Measurements from ENCODE around the gene NPHP4.

The NPHP4 gene

GRCh38 chr1:5844442-5844841 is 147.8 kb downstream of the NPHP4 start:
- DNase-seq, result no peak

- no peak for DNase-seq
Observed at GRCh38 chr1:5843521-5844096, 148.6 kb downstream of the NPHP4 start.

DNA sequence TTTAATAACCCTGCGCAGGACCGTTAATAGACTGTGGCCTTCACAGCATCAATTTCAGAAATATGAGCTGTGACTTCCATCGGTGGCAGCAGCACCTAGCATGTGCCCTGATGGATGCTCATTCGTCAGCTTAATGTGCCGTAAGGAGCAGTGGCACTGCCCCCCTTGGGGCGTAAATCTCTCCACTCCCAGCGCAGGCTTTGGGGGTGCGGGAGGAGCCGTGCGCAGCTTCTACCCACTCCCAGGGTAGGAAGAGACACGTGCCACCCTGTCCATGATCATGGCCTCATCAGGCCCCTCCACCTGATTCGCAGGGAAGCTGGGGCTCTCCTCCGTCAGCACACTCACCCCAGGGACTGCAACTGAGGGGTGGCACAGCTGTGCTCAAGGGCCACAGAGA is 149.5 kb downstream of the NPHP4 start:
- DNase-seq, result no peak

- no peak for DNase-seq
Observed at GRCh38 chr1:5840551-5841001, 151.6 kb downstream of the NPHP4 start.

- DNase-seq, result no peak
Observed at GRCh38 chr1:5839881-5840550, 152.2 kb downstream of the NPHP4 start.

DNA sequence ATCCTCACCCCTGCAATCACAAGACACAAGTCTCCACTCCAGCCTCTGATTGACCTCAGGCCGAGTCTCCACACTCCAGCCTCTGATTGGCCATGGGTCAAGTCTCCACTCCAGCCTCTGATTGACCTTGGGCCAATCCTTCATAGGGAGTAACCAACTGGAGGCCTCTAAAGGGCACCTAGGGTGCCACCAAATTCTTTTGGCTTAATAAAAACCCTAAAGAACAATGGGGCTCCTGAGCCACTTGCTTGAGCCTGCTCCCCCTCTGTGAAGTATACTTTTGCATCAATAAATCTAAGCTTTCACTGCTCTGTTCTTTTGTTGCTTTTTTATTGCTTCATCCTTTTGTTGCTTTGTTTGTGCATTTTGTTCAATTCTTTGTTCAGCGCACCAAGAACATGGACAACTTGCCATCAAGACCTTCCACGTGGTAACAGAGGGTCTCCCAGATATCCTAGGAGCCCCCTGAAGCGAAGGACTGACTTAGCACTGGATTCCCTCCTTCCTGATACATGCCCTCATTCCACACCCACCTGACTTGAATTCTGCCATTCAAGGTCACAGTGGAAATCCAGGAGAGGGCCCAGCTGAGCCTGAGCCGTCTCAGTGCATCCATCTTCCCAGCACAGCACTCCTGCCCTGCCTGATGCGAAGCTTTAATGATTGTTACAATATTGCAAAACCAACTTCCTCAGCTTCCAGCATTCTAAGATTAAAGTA is 152.9 kb downstream of the NPHP4 start:
- no peak for DNase-seq

DNA sequence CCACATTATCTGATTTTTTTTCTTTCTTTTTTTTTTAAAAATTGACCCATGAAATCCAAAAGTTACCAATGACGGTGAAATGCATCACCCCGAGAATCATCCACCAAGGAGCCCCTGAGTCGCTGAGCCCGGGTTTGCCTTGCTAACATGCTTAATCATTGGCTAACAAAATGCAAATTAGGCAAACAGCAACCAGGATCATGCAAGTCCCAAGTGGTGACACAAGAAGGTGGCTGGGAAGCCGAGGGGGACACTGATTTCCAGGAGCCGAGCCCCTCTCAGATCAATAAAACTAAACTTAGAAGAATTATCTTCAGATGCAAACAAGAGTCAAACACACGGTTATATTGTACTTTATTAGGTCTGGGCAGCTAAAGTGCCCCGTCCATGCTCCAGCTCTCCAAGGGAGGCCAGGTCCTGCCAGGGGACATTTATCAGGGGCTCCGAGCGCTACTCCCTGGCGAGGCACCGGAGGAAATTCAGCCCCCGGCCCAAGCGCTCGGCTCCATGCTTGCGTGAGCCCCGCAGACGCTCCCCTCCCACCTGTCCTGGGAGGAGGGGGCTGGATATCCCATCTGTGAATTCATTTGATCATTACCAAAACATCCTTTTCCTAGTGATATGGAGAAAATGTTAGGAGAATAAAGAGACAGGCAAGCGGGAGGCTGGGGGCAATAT is 154.1 kb downstream of the NPHP4 start:
- no peak for DNase-seq

- DNase-seq, result no peak
Observed at GRCh38 chr1:5836776-5837440, 155.3 kb downstream of the NPHP4 start.

- DNase-seq, result no peak
Observed at GRCh38 chr1:5835179-5835562, 157.1 kb downstream of the NPHP4 start.

DNA sequence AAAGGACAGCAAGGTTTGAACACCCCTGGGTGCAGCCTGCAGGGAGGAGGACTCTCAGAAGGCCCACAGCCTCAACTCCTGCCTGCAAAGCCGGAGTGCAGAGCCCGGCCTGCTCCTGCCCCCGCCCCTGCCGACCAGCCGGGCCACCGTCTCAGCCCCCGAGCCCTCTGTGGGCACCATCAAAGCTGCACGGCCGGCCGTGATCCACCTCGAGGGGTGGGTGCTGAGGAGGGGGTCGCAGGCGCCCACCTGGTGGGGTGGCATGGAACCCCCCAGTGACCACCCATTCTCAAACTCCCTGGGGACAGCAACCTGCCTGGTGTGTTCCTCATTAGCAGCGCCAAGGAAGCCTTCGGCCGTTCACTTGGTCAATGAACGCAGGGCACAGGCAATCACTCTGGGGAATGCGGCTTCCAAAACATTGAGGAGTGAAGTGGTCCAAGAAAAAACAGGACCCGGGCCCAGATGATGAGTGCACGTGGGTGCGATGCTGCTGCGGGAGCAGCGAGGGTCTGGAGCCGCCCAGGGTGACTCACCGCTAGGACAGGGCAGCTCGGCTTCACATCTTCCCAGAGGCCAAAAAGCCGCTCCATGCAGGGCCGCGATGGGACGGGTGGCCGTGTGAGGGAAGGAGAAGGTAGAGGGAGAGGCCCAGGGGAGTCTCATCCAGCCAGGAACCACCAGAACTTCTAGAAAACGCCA is 157.6 kb downstream of the NPHP4 start:
- DNase-seq, result no peak

DNA sequence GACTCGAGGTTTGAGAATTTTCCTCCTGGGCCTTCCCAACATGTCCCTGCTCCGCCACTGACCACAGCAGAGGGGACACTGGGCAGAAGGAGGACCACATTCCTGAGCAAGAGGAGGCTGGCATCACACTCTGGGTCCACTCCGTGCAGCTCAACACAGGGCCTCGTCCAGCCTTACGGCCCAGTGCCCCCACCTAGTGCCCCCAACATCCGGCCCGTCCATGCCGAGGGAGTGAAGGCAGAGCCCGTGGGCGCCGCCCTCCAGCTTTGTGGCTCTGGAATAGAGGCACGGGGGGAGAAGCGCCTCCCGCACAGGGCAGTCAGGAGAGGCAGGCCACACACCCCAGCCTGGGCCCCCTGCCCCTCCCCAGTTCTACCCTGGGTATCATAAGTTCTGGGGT is 158.3 kb downstream of the NPHP4 start:
- no peak for DNase-seq

- DNase-seq, result no peak
Observed at GRCh38 chr1:5832916-5833895, 159.0 kb downstream of the NPHP4 start.

DNA sequence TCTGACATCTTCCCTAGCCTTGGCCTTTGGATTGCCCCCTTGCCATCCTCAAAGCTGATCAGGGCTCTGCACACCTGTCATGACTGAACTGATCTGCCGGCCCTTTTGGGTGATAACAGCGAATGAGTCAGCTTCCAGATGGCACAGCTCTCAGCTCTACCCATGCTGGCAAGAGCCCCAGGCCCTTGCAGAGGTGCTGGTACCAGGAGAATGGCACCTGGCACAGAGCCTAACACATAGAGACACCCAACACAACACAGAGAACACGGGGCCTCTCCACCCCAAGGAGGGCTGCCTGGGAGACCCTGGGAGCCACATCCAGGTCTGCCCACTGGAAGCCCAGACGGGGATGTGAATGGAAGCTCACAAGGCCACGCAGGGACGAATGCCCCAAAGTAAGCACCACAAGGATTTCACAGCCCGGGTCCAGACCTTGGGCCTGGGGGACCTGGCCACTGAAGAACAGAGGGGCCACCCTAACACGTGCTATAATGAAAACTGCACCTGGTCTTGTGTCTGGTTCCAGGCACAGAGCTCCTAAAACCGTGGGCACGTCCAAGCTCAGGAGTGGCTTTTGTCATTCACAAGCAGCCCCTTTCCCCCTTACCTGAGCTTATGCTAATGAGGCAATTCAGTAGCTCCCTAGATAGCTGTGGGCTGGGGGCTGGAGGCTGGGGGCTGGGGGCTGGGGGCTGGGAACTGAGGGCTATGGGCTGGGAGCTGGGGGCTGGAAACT is 160.5 kb downstream of the NPHP4 start:
- DNase-seq, result no peak

- DNase-seq, result no peak
Observed at GRCh38 chr1:5830771-5831599, 161.2 kb downstream of the NPHP4 start.

GRCh38 chr1:5829414-5829813 is 162.8 kb downstream of the NPHP4 start:
- no peak for DNase-seq

DNA sequence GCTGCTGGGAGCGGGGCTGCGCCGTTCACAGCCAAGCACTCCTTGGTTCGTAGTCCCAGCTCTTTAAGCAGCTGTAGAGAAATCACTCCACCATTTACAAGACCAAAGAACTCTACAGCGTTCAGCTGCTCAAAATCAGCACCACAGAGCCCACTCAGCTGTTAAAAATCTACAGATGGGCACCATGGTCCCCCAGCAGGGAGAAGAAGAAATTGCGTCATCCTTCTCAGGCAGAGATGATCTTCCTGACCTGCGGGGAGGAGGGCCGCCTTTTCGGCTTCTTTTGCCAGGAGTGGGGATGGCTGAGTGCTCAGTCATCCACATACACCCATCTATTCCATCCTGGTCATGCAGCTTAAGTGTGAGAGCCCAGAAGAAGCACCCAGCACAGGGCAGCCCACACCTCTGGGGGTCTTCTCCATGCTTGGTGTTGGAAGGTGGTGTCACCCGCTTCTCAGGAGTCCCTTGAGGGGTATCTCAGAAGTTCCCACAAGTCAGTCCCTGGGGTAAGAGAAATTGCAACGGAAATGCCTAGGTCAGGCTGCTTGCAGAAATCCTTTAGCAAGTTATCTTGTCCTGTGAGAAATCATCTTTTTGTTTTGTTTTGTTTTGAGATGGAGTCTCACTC is 163.8 kb downstream of the NPHP4 start:
- no peak for DNase-seq

DNA sequence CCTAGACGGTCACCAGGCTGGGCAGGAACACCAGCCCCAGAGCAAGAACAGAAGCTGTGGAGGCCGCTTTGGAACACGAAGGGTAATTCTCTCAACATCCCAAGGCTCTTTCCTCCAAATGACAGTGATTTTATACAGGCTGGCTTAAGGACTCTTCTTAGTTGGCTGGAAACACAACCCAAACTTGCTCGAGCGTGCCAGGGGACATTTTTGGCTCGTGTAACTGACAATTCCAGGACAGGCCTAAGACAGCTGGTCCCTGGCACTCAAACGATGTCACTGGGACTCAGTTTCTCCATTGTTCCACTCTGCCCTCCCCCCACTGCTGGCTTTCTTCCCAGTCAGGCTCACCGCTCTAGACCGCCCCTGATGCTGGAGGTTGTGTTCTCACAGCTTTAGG is 164.7 kb downstream of the NPHP4 start:
- no peak for DNase-seq

DNA sequence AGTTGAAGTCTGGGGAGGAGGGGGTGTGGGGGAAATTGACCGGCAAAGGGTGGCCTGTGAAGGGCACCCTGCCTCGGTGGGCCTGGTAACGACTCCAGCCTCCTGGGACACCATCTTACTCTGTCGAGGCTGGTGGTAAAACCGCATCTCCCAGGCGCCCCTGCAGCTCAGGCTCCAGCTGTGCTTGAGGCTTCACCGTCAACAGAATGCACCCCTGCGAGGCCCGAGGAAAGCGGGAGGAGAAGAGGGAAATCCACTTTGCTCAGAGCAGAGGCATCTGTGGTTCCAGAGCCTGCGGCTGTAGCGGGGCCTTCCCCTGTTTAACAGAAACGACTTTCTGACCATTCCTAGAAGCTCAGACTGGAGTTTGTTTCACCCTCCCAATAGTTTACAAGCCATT is 165.6 kb downstream of the NPHP4 start:
- no peak for DNase-seq

- no peak for DNase-seq
Observed at GRCh38 chr1:5822726-5823125, 169.5 kb downstream of the NPHP4 start.

Measured in CD4-positive, alpha-beta T cell treated with Interleukin-4 for 1 hour (primary cell).